Large intestine (tissue), 3 donors: Measurements from ENCODE around the gene CARS2. TPM values are rescaled to one million over a fixed set of nuclear protein-coding genes. Genes with fewer than 3 reads are reported as not detected.
"Not testable (repeated sequence)": the region's sequence is repeated elsewhere in the genome, so short reads cannot be mapped to it uniquely, and the experiment has no call there.

Experiments
- DNase-seq, 2 donors: peaks; one replicate each; pipeline versions ENCODE4 v3.0.0 to v3.0.0-alpha.2; 2013
- H3K27ac ChIP-seq: one replicate; pipeline ENCODE4 v1.5.1; 2013; ENCODE audit warnings: low read length
- H3K27me3 ChIP-seq: 2 replicates; pipeline ENCODE4 v1.6.1; 2013; ENCODE audit warnings: low read length; ENCODE audit not compliant: control insufficient read depth, insufficient read depth
- H3K36me3 ChIP-seq: 2 replicates; pipeline ENCODE4 v1.6.1; 2013; ENCODE audit warnings: low read length; ENCODE audit not compliant: control insufficient read depth, insufficient read depth
- H3K4me1 ChIP-seq: one replicate; pipeline ENCODE4 v1.6.1; 2013; ENCODE audit warnings: low read length; ENCODE audit not compliant: control insufficient read depth, insufficient read depth
- H3K4me3 ChIP-seq: one replicate; pipeline ENCODE4 v1.5.1; 2013; ENCODE audit warnings: low read length
- H3K9me3 ChIP-seq: one replicate; pipeline ENCODE4 v1.6.1; 2013; ENCODE audit warnings: mild to moderate bottlenecking, low read depth, low read length, moderate library complexity; ENCODE audit not compliant: control insufficient read depth
- WGBS: methylation state at CpG from one replicate; pipeline ENCODE4 v1.1.5; 2013; ENCODE audit warnings: low lambda C conversion rate; ENCODE audit not compliant: insufficient coverage; 5-methylcytosine and 5-hydroxymethylcytosine counted together
- polyA plus RNA-seq: library from polyadenylated mRNA; unstranded; fragments of 120-200 nt; gene quantifications from one replicate; pipeline ENCODE4 v1.2.1, GENCODE V29; 2013

Gene CARS2
- polyA plus RNA-seq, 1 donor: 88.6 TPM

DNA sequence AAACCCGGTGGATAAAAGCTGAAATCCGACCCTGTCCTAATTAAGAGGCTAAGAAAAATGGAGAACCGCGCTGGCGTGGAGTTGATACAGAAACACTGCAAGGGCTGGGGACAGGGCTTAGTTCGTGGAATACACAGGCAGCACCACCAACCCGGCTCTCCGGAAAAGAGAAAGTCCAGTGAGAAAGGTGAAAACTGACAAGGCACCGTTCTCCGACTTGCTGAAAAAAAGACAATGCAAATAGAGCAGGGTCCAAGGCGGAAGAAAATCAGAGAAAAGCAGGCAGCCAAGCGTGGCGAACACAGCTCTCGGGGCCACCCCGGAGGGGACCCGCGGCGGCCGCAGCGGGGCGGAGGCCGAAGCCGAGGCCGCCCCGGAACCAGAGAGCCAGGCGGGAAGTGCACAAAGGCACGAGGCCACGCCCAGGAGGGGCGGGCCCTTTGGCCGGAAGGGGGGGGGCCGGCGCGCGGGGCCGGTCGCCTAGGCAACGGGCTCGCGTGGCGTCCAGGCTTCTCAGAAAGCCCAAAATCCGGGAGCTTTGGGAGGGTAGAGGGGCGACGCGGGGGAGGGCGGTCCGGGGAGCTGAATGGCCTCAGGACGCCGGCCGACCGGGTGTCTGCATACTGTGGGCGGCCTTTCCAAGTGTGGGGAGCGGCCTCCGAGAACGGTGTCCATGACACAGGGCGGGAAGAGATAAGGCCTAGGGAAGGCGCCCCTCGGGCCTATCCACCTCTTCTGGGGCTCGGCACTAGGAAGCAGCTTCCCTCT is 6.3 kb upstream of the CARS2 start:
- peak overlapping the region; percentile 100 for H3K27ac ChIP-seq
- WGBS: 0% methylated on average over 1 of the region's 58 CpGs
- peaks cover 7% of the 10 kb centered on the region for H3K4me1 ChIP-seq
- no peaks in the 10 kb centered on the region for H3K27me3 ChIP-seq
- H3K36me3 ChIP-seq: no peaks in the 10 kb centered on the region
- peaks cover 4% of the 10 kb centered on the region for H3K9me3 ChIP-seq
- peak; percentile 86 to 93 for DNase-seq
- H3K4me3 ChIP-seq: peak overlapping the region; percentile 99

DNA sequence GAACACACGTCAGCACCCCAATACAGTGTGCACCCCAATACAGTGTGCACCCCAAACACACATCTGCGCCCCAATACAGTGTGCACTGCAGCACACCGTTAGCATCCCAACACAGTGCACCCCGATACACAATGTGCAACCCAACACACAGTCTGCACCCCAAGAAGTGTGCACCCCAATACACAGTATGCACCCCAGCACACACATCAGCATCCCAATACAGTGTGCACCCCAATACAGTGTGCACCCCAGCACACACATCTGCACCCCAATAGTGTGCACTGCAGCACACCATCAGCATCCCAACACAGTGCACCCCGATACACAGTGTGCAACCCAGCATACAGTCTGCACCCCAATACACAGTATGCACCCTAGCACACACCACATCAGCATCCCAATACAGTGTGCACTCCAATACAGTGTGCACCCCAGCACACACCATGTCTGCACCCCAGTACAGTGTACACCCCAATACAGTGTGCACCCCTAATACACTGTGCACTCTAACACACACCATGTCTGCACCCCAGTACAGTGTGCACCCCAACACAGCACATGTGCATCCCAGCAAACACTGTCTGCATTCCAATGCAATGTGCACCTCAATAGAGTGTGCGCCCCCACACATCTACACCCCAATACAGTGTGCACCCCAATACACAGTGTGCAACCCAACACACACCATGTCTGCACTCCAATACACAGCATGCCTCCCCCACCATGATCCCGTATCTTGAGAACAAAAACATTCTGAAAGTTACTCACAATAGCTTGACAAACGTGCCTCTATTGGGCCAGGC is 855 bp upstream of the CARS2 start:
- WGBS: no CpG with 5 or more reads among the region's 8 CpGs
- H3K27me3 ChIP-seq: no peaks in the 10 kb centered on the region
- no peak for DNase-seq
- H3K36me3 ChIP-seq: peaks cover 17% of the 10 kb centered on the region
- H3K27ac ChIP-seq: peak overlapping the region; percentile 62
- H3K4me3 ChIP-seq: peak overlapping the region; percentile 81
- peaks cover 27% of the 10 kb centered on the region for H3K4me1 ChIP-seq
- H3K9me3 ChIP-seq: no peaks in the 10 kb centered on the region

GRCh38 chr13:110705356-110705825 is 525 bp downstream of the CARS2 start:
- no CpG with 5 or more reads among the region's 12 CpGs for WGBS
- Histone ChIP-seq H3K4me1 (peaks cover 20% of the 10 kb centered on the region), H3K9me3 (no peaks in the 10 kb centered on the region), H3K27me3 (no peaks in the 10 kb centered on the region), H3K27ac (peak overlapping the region; percentile 94), H3K36me3 (peaks cover 29% of the 10 kb centered on the region), H3K4me3 (peak overlapping the region; percentile 81)
- DNase-seq: no peak

DNA sequence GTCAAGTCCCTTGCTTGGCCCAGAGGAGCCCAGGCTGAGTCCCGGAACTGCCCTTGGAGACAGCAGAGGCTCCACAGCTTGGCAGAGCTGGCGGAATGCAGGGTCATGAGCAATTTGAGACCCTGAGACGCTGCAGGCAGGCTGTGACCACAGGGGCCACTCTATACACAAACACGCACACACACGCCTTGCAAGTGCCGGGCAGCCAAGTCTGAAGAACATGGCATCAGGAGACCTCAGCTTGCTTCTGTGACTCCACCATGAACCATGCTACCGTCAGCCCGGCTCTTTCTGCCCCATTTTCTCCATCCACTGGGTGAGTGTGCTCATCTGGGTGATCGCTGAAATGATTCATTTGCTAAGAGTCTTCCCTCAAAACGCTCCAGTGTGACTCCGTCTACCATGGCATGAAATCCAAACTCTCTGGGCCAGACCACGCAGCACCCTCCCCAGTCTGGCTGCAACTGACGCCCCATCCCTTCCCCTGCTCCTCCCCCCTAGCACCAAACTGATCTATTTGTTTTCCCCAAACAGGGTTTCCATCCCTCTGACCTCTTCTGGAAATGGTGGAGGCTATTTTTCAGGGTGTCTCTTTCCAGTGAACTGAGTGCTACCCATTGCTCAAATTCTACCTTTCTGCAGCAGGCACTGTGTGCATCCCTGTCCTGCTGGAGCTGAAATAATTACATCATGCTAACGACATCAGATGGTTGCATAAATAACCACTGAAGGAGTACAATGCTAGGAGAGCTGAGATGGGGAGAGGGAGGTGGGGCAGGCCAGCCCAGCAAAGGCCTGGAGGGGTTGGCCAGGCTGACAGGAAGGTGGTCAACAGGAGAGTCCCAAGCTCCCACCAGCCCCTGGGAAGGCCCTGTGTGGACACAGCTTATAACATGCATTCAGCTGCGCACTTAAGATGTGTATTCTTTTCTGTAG is 3.1 kb downstream of the CARS2 start:
- H3K27me3 ChIP-seq: no peaks in the 10 kb centered on the region
- H3K4me3 ChIP-seq: no peak overlapping the region
- 100% methylated on average over 1 of the region's 15 CpGs for WGBS
- H3K36me3 ChIP-seq: peaks cover 52% of the 10 kb centered on the region
- H3K9me3 ChIP-seq: no peaks in the 10 kb centered on the region
- peaks cover 20% of the 10 kb centered on the region for H3K4me1 ChIP-seq
- peak overlapping the region; percentile 94 for H3K27ac ChIP-seq
- DNase-seq: no peak

- Histone ChIP-seq H3K4me3 (no peak overlapping the region), H3K27me3 (no peaks in the 10 kb centered on the region), H3K27ac (no peak overlapping the region), H3K9me3 (no peaks in the 10 kb centered on the region), H3K36me3 (peaks cover 57% of the 10 kb centered on the region), H3K4me1 (peaks cover 20% of the 10 kb centered on the region)
- no peak for DNase-seq
- WGBS: 57% methylated on average over 1 of the region's 3 CpGs
Measured at GRCh38 chr13:110702089-110702488, 3.8 kb downstream of the CARS2 start.

DNA sequence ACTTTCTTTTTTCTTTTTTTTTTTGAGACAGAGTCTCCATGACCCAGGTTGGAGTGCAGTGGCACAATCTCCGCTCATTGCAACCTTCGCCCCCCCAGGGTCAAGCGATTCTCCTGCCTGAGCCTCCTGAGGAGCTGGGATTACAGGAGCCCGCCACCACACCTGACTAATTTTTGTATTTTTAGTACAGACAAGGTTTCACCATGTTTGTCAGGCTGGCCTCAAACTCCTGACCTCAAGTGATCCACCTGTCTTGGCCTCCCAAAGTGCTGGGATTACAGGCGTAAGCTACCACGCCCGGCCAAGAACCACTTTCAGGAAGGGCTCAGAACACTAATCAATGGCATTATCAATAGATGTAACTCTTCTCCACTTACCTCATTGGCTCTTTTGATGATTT is 4.9 kb downstream of the CARS2 start:
- not testable (repeated sequence) for H3K9me3 ChIP-seq, DNase-seq, H3K4me3 ChIP-seq, H3K27me3 ChIP-seq, H3K27ac ChIP-seq
- Histone ChIP-seq H3K4me1 (peaks cover 15% of the 10 kb centered on the region), H3K36me3 (peaks cover 60% of the 10 kb centered on the region)
- no CpG with 5 or more reads among the region's 7 CpGs for whole genome bisulfite sequencing

DNA sequence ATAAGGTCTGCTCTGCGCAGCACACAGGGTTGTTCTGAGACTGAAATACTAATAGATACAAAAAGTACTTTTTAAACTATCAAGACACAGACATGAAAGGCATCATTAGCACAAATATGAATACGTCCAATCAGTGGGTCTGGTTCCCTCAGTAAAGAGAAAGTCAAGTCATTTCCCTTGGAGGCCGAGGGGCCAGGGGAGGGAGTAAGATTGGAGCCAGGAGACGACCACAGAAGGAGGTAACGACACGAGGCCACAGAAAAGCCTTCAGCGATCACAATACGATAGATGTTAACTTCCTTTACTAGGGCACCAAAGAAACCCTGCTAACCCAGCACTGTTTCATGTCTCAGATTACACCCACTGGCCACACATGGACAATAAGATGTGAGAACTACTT is 5.3 kb downstream of the CARS2 start:
- no peak for DNase-seq
- H3K4me3 ChIP-seq: no peak overlapping the region
- 0% methylated on average over 1 of the region's 8 CpGs for WGBS
- peaks cover 15% of the 10 kb centered on the region for H3K4me1 ChIP-seq
- no peaks in the 10 kb centered on the region for H3K27me3 ChIP-seq
- no peaks in the 10 kb centered on the region for H3K9me3 ChIP-seq
- no peak overlapping the region for H3K27ac ChIP-seq
- peaks cover 60% of the 10 kb centered on the region for H3K36me3 ChIP-seq

GRCh38 chr13:110700186-110700585 is 5.7 kb downstream of the CARS2 start:
- WGBS: no CpG with 5 or more reads among the region's 14 CpGs
- H3K36me3 ChIP-seq: peaks cover 60% of the 10 kb centered on the region
- H3K27ac ChIP-seq: no peak overlapping the region

DNA sequence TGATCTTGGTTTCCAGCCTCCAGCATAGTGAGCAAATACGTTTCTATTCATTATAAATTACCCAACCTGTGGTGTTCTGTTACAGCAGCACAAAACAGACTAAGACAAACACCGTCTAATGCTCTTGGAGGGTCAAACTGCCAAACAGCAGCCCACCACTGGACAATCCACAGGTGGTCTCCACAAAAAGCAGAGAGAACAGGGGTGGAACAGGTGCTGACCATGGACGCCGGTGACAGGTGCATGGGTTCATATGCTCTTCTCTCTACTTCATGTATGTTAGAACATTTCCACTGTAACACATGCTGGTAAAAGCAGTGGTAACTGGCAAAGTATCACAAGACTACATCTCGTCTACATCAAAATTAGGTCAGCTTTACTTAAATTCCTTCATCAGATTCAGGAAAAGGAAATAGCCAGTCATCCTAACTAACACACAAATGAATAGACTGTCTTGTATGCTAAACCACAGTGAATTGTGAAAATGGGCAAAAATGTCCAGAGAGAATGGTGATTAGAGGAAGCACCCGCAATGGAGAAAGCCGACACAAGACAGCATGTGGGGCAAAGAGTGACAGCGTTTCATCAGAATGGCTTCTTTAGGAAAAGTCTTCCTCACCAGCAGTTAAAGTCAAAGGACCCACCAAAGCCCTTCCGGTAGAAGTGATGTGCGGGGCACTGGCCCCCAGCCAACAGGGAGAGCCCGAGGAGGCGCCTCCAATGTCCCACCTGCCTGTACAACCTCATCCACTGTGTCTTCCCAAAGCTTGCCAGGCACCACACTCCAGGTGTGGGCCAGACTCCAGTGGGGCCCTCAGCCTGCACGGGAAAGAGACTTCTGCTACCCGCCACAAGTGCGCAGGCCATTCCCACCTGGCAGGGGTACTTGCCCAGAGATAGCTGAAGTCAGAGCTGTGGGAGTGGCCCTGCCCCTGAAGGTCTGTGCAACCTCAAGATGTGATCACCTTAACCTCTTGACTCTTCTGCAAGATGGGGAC is 6.5 kb downstream of the CARS2 start:
- no peak for DNase-seq
- no peaks in the 10 kb centered on the region for H3K27me3 ChIP-seq
- no peaks in the 10 kb centered on the region for H3K9me3 ChIP-seq
- no peak overlapping the region for H3K27ac ChIP-seq
- no peak overlapping the region for H3K4me3 ChIP-seq
- WGBS: 100% methylated on average over 3 of the region's 15 CpGs
- peaks cover 60% of the 10 kb centered on the region for H3K36me3 ChIP-seq
- H3K4me1 ChIP-seq: peaks cover 15% of the 10 kb centered on the region

More at GRCh38 chr13:110700186-110700585, 5.7 kb downstream of the CARS2 start:
- H3K27me3 ChIP-seq: no peaks in the 10 kb centered on the region
- DNase-seq: no peak
- H3K4me3 ChIP-seq: no peak overlapping the region
- H3K4me1 ChIP-seq: peaks cover 15% of the 10 kb centered on the region
- H3K9me3 ChIP-seq: no peaks in the 10 kb centered on the region
